GM19351 (cell line): ENCODE results near the gene KIDINS220.
A peak's percentile ranks its signal among the peaks of the same experiment; 100 is the strongest.

Source experiments
- ATAC-seq: cut with Tn5 transposase; IDR thresholded peaks from one replicate; pipeline ENCODE4 v1.9.1; 2021; ENCODE audit warnings: mild to moderate bottlenecking, moderate library complexity; ENCODE audit not compliant: unreplicated experiment

KIDINS220 gene

DNA sequence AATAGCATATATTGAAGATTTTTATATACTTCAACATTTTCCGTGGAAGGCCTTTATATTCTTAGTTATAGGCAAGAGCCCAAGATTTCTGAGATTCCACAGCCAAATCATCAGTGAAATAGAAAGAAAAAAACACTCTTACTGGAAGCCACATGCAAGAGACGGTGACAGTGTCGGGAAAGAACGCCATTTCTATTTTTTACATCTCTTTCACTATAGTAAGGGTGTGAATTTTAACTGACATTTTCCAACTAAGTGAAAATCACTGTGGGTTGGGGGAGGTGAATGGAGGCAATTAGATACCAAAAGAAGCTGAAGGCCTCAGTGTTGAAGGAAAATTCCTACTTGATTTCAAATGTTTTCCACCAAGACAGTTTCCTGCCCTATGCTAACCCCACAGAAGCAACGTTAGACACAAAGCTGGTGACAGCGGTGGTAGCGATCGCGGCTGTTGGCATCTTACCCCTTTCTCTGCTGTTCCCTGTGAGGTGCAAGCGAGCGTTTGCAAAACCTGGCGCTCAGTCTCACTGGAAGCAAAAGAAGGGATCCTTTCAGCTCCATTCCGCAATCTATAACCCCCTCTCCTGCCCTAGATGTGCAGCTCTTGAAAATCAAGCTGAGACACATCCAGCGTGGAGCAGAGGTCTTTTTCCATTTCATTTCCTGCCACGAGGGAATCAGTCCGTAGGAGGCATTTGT is 135.6 kb downstream of the KIDINS220 start:
- no peak for ATAC-seq

DNA sequence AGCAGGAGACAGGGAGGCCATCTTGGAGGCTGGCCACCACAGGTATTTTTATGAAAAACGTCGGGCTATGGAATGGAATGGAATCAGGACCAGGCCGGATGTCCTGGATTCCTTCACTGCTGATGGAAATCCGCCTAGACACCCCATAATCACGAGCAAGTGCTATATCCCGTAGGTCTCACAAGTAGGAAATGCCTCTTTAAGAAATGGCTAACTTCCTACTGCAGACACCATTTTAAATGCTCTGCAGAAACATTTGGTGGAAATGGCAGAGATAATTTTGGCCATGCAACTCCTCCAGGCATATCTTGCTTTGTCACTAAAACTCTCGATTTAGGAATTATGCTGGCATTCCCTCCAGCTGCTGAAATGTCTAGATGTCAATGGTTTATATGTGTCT is 137.6 kb downstream of the KIDINS220 start:
- no peak for ATAC-seq

DNA sequence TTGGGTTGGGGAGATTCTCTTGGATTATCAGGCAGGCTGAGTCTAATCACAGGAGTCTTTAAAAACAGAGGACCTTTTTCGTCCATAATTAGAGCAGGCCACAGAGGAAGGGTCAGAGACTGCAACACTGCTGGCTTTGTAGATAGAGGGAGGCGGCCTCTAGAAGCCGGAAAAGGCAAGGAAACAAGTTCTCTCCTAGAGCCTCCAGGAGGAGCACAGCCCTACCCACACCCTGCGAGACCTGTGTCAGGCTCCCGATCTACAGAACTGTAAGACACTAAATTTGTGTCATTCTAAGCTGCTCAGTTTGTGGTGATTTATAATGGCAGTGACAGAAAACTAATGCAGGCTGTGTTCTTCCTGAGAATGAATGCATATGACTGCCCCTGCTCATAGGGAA is 140.2 kb downstream of the KIDINS220 start:
- no peak for ATAC-seq

DNA sequence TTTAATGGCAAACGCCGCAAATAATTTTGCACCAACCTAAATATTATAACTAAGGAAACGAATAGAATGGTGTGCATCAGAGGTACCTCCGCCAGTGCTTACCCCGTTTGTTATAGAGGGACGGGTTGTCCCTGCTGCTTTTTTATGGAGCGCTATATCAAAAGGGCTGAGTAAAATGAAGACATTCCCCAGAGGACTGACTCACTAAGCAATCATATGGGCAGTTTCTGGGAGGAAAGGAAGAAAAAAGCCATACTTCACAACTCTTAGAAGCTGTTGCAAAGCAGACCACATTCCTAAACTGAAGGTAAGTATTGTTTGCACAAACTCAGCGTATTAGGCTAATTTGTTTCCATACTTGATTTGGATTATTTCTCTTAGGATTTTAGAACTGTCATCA is 142.7 kb downstream of the KIDINS220 start:
- no peak for ATAC-seq

DNA sequence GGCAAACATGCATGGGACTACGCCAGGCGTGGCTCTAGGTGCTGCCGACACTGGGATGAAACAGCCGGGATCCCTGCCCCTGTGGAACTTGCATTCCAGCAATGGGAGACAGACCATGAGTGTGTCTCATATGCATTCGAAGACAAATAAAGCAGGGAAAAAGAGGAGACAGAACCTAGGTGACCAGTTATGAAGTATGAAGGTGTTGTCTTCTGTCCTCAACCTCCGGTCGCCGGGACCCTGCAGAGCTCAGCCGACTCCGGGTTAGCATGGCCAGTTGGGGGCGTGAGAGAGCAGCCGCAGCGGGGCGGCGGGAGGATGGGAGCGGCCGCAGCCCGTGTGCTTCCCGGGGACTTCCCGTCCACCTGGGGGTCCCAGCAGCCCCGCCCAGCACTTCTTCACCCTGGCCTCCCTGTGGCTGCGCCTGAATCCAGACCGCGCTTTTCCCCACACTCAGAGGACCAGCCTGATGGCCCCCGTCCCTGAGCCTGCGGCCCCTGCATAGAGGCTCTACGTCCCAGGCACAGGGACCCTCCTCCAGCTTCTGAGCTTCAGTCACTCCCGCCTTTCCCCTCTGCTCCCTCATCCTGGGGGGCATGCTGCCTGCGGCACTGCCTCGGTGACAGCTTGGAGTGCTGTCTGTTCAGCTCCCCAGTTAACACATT is 144.1 kb downstream of the KIDINS220 start:
- no peak for ATAC-seq

DNA sequence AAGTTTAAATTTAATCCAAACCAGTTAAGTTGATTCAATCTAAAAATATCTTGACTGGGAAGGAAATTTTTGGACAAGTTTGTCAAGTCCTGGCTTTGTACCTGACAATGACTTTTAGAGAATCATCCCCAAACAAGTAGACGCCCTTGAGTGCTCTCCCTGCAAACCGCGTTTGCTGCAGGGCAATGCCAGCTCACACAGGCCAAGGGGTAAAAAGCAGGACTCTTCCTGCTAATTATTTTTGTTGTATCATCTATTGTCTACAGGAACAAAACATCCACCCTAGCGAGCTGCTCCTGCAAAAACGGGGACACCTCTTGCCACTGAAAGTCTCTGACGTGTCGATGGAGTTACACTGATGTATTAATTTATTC is 144.6 kb downstream of the KIDINS220 start:
- no peak for ATAC-seq

DNA sequence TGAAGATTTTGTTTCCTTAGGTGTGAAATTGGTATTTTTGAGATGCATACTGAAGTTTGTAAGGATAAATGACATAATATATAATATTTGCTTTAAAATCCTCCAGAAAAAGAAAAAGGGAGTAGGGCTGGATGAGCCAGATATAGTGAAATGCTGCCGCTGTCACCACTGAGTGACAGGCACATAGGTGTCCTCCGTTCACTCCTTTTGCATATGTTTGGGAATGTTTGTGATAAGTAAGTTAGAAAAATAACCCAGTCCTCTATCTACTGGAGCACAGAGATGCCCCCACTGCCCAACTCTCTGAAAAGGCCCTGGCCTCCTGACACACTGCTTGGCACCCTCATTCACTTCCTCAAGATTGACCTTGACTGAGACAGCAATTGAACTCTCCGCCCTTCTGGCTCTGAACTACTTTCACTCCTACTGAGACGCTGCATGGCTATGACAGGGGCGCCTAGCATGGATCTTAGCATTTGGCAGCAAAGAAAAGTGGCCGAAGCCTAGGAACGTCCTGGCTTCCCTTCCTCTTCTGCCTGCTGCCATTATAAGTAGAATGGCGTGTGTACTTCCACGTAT is 145.5 kb downstream of the KIDINS220 start:
- ATAC-seq = no peak

DNA sequence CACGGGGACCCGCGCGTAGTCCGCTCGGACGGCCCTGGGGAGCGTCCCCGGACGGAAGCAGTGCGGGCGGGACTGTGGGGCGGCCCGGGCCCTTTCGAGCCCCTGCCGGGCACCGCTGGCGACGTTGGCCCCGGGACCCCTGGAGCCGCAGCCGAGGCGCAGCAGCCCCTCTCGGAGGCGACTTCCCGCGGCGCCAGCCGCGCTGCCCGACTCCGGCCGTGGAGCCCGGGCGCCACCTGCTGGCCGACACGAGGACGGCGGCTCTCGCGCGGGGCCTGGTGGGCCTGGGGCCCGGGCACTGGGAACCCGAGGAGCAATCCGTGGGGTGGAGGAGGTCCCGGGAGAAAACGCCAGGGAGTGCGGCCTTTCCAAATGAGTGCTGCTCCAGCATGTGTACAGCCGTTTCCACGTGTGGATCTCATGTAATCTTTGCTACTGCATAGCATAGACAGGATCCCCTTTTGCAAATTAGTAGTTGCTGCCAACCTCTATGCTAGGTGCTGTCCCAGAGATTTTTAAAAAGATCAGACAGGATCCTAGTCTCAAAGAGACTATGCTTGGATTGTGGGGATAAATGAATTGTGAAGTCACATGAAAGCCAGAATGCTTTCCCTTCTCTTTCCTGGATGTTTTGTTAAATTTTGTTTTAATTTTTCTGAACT is 151.6 kb downstream of the KIDINS220 start:
- ATAC-seq = peak; percentile 24

DNA sequence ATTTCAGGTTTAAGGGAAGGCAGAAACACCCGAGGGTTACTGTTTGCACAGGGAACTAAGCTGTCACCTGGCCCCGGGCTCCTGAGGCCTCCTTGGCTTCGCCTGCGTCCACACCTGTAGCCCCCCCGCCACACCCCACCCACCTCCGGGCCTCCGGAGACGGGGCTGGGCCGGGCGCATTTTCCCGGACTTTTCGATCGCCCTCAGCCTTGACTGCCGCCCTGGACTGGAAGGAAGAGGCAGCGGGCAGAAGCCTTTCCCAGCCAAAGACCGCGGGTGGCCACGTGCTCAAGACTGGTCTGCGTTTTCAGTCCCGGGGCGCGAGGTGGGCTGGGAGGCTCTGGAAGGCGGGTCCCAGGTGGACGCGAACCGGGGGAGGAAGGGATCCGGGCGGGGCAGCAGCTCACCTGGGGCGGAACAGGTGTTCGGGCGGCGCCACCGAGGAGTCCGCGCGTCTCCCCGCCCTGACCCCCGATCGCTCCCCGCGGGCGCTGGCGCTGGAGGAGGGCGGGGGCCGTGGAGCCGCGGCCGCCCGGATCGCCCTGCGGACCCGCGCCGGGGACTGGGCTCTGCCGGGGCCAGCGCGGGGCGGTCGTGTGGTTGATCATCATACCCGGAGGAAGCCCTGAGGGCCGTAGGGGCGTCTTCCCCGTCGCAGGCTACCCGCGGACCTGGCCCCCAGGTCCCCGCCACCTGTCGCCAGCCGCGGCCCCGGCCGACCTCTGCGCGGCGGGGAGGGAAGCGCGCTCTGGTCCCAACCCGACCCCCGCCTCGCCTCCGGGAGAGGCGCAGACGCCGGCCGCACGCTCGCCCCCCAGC is 152.3 kb downstream of the KIDINS220 start:
- no peak for ATAC-seq

DNA sequence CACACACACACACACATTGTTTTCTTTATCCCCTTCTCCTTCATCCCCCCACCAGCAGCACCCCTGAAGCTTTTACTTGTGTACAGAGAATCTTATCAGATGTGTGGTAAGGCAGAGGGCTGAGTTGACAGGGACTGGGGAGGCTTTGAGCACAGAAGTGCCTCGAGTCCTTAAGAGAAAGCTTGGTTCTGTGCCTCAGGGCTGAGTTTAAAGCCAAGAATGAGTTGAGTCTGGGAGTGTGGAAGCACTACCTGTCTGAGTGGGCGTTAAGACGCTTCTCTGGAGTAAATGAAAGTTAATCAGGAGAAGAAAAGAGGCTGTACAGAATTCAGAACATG is 152.9 kb downstream of the KIDINS220 start:
- ATAC-seq = no peak

DNA sequence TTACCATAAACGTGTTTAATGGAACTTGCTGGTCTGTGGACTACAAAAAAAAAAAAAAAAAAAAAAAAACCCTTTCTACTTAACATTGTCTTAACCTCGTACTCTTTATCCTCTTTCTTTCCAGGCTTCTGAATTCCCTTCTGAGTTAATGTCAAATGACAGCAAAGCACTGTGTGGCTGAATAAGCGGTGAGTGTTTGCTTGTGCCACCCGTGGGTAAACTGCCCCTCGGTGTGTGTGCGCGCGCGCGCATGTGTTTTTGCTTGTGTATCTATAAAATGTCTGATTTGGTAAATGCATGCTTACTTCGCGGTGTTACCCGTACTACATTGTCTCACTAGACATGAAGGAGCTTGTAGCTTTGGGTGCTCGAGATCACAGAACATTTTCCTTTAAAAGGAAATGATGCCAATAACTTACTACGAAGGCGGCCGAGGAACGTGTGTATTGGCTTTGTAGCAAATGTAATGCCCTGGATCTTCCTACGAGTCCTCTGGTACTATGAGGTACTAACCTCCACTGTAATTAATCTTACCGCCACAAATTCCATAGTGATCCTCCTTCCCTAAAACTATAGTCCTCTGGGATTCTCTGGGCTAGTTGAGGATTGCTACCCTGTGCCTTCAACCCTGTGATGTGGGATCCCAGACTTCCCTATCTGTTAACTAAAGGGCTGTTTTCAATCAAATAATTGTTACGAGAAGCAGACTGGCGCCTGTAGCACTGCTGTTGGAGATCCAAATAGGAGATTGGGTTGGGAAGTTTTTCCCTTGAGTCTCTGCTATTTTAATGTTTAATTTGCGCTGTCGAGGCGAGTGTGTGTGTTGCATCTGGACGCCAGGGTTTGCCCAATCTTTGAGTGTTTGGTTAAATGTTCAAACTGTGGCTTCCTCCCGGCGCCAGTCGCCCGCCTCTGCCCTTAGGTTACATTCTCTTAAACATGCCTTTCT is 154.4 kb downstream of the KIDINS220 start:
- no peak for ATAC-seq

DNA sequence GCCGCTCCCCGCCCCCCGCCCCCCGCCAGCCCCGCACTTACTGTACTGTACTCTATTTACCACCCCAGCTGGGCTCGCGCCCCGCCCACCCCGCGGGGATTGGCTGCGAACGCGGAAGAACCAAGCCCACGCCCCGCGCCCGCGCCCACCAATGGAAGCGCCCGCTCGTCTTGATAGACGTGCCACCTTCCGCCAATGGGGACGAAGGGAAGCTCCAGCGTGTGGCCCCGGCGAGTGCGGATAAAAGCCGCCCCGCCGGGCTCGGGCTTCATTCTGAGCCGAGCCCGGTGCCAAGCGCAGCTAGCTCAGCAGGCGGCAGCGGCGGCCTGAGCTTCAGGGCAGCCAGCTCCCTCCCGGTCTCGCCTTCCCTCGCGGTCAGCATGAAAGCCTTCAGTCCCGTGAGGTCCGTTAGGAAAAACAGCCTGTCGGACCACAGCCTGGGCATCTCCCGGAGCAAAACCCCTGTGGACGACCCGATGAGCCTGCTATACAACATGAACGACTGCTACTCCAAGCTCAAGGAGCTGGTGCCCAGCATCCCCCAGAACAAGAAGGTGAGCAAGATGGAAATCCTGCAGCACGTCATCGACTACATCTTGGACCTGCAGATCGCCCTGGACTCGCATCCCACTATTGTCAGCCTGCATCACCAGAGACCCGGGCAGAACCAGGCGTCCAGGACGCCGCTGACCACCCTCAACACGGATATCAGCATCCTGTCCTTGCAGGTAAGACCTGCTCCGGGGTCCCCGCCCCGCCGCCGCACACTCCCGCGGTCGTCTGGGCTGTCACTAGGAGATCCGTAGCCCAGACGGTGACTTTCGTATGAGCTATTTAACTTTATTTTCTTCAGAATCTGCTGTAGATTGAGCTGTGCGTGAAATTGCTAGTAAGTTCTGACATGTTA is 155.4 kb downstream of the KIDINS220 start, which contains the start of gene ID2:
Gene ID2 (plus strand): TSS at position 271 of the 907 bp plus-strand sequence. CDS start 110 bp downstream, at position 381.
- peak; percentile 60 for ATAC-seq

DNA sequence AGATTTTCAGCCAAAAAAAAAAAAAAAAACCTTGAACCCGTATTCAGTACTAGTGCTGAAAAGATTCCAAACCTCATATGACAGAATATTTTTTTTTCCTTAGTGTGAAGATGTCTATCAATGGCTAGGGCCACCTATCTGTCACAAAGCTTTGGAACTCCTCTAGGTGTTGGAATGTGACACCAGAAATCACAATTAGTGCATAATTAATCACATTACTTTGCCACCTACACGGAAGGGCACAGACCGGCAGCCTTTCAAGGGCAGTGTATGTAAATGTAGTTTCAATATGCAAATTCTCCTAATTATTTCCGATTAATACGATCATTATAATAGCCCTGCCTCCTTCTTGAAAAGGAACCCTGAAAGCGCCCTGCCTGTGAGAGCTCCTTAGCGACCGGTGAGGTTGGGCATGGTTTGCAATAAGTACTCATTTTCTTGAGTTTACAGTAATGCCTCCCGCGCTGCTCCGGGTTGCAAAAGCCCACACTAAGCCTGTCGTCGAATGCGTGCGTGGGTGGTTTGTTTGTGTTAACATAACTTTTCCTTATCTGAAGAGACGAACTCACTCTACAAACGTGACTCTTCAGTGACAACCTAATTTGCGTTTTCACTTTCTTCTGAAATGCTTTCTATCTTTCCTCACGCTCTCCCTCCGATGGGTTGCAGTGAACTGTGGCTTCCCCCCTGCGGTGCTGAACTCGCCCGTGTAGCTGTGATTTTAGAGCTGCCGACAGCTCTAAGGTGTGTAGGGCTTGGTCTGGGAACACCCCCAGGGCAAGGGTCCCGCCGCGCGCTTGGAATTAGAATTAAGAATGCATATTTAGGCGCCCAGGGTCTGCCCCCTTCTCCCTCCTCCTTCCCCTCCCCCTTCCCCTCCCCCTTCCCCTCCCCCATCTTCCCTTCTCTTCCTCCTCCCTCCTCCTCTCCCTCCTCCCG is 156.3 kb downstream of the KIDINS220 start:
- ATAC-seq = no peak

DNA sequence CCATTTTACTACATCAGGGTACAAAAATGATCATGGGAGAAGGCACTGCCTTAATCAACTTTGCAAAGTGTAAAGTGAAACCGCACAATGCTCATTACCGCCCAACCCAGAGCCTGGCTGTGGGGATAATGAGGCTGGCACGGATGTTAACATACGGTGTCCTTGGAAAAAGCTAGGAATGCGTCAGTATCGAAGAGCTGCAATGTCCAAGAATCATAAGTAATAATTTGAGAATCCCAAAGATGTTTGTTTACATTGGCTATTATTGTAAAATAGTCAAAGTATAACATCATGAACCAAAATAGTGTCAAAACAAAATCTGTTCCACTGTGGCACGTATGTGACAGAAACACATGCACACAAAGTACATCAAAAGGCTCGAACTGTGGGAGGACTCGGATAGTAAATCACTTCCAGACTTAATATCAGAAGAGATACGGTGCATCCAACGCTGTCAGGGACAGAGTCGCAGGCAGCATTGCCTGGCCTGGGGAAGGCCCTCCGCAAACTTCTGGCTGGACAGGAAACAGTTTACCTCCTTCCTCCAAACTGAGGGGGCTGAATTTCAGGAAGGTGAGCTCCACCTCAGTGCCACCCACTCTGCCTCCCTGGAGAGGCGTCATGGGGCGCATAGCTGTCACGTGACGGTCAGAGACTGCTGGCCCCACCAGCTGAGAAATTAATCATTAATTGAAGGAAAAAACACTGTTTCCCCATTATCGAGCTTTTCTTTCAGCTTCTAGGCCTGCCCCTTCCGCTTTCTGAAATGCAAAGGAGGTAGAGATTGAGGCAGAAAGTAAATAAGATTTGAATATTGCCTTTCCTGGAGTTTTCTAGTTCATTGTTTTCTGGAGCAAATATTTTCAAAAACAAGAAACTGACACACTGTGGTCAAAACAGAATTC is 157.3 kb downstream of the KIDINS220 start:
- no peak for ATAC-seq

DNA sequence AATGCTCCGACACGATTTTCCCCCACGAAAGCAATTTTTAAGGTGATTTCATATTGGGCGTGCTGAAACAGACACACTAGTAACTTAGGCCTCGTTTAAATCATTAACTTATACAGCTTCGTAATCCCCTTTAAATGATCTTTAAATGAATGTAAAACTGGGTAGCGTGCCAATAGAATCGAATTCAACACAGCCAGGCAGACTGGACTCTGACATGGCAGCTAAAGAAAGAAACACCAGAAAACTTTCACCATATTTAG is 157.9 kb downstream of the KIDINS220 start:
- no peak for ATAC-seq
